T1000 (cell line): ENCODE data around the gene CAPZA2.

Source experiments
- DNase-seq: peaks from one replicate; lab custom pipeline; 2025; ENCODE audit warnings: mixed read lengths; lab: John Stamatoyannopoulos, UW

The CAPZA2 gene

GRCh38 chr7:116862951-116863670, 724 bp downstream of the CAPZA2 start:
- no peak for DNase-seq

- DNase-seq: no peak
Observed at GRCh38 chr7:116863936-116864500, 1.6 kb downstream of the CAPZA2 start.

GRCh38 chr7:116871061-116871700, 8.8 kb downstream of the CAPZA2 start:
- no peak for DNase-seq

GRCh38 chr7:116872026-116872425, 9.6 kb downstream of the CAPZA2 start:
- no peak for DNase-seq

- no peak for DNase-seq
Observed at GRCh38 chr7:116873619-116874018, 11.2 kb downstream of the CAPZA2 start.

GRCh38 chr7:116876664-116877442, 14.5 kb downstream of the CAPZA2 start:
- no peak for DNase-seq

- DNase-seq: no peak
Observed at GRCh38 chr7:116877443-116878217, 15.2 kb downstream of the CAPZA2 start.

- DNase-seq: no peak
Observed at GRCh38 chr7:116884691-116885090, 22.3 kb downstream of the CAPZA2 start.

- no peak for DNase-seq
Observed at GRCh38 chr7:116885724-116886123, 23.3 kb downstream of the CAPZA2 start.

- no peak for DNase-seq
Observed at GRCh38 chr7:116886543-116887156, 24.3 kb downstream of the CAPZA2 start.

- DNase-seq: no peak
Observed at GRCh38 chr7:116888895-116889294, 26.5 kb downstream of the CAPZA2 start.

GRCh38 chr7:116895849-116896248, 33.5 kb downstream of the CAPZA2 start:
- no peak for DNase-seq

- DNase-seq: no peak
Observed at GRCh38 chr7:116897661-116898060, 35.3 kb downstream of the CAPZA2 start.

- DNase-seq: no peak
Observed at GRCh38 chr7:116899308-116899707, 36.9 kb downstream of the CAPZA2 start.

GRCh38 chr7:116901143-116901542, 38.8 kb downstream of the CAPZA2 start:
- no peak for DNase-seq

- DNase-seq: no peak
Observed at GRCh38 chr7:116902867-116903266, 40.5 kb downstream of the CAPZA2 start.

GRCh38 chr7:116906391-116906790, 44.0 kb downstream of the CAPZA2 start:
- DNase-seq: no peak

GRCh38 chr7:116910383-116910782, 48.0 kb downstream of the CAPZA2 start:
- DNase-seq: no peak

GRCh38 chr7:116911801-116912200, 49.4 kb downstream of the CAPZA2 start:
- no peak for DNase-seq

- DNase-seq: no peak
Observed at GRCh38 chr7:116912269-116912909, 50.0 kb downstream of the CAPZA2 start.

GRCh38 chr7:116918704-116919103, 56.3 kb downstream of the CAPZA2 start:
- DNase-seq: no peak
